Measurements from ENCODE around the gene YPEL5.

GRCh38 chr2:30146337-30147195 is at the start of gene YPEL5:
- TF ChIP-seq, protein P1, sequence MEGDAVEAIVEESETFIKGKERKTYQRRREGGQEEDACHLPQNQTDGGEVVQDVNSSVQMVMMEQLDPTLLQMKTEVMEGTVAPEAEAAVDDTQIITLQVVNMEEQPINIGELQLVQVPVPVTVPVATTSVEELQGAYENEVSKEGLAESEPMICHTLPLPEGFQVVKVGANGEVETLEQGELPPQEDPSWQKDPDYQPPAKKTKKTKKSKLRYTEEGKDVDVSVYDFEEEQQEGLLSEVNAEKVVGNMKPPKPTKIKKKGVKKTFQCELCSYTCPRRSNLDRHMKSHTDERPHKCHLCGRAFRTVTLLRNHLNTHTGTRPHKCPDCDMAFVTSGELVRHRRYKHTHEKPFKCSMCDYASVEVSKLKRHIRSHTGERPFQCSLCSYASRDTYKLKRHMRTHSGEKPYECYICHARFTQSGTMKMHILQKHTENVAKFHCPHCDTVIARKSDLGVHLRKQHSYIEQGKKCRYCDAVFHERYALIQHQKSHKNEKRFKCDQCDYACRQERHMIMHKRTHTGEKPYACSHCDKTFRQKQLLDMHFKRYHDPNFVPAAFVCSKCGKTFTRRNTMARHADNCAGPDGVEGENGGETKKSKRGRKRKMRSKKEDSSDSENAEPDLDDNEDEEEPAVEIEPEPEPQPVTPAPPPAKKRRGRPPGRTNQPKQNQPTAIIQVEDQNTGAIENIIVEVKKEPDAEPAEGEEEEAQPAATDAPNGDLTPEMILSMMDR (IDR thresholded peaks at IDR 0.05) = no peak
- TF ChIP-seq MAX (CRISPR knock-in tag; IDR thresholded peaks at IDR 0.05) (peak; percentile 96), ATF1 (CRISPR knock-in tag; IDR thresholded peaks at IDR 0.05) (no peak), GABPB1 (CRISPR knock-in tag; IDR thresholded peaks at IDR 0.05) (peak; percentile 61; the same call in 1 of the 2 replicates)

Data from WTC11 (cell line).